Measurements from ENCODE around the gene OXGR1. TPM values are rescaled to one million over a fixed set of nuclear protein-coding genes. Genes with fewer than 3 reads are reported as not detected.
A peak's percentile ranks its signal among the peaks of the same experiment; 100 is the strongest.

Gene OXGR1
- total RNA-seq, 1 donor from 2014 or later = 0.88 TPM

- peak overlapping the region; percentile 59 for H3K4me3 ChIP-seq
- peaks cover 14% of the 10 kb centered on the region for H3K4me1 ChIP-seq
- peaks cover 11% of the 10 kb centered on the region for H3K27me3 Mint-ChIP-seq (ENCODE audit: insufficient read depth, low read depth)
- H3K27me3 ChIP-seq = peaks cover 57% of the 10 kb centered on the region
- DNase-seq (ENCODE audit: low spot score) = peak; percentile 35
- H3K9me3 Mint-ChIP-seq = no peaks in the 10 kb centered on the region
- H3K27ac ChIP-seq = no peak overlapping the region
- H4K20me1 ChIP-seq (ENCODE audit: low read depth) = no peaks in the 10 kb centered on the region
- no peaks in the 10 kb centered on the region for H3F3A ChIP-seq (ENCODE audit: low read depth)
- TF ChIP-seq EZH2phosphoT487 (IDR thresholded peaks at IDR 0.05) = no peak
- TF ChIP-seq CTCF (IDR thresholded peaks at IDR 0.05) = no peak
- TF ChIP-seq EZH2 (IDR thresholded peaks at IDR 0.05) = no peak
- H3K27ac Mint-ChIP-seq = no peak overlapping the region
- no peaks in the 10 kb centered on the region for H3K36me3 ChIP-seq
- H3K4me2 ChIP-seq = peak overlapping the region; percentile 83
- no peaks in the 10 kb centered on the region for H3K79me2 ChIP-seq (ENCODE audit: low read depth)
- H2AFZ ChIP-seq (replicated peaks) = peak overlapping the region; percentile 95
- peaks cover 14% of the 10 kb centered on the region for H3K4me1 Mint-ChIP-seq
- H3K4me3 Mint-ChIP-seq = peak overlapping the region; percentile 69
- H3K9ac ChIP-seq = no peak overlapping the region
- no peaks in the 10 kb centered on the region for H3K9me3 ChIP-seq (ENCODE audit: low read depth)
- no peaks in the 10 kb centered on the region for H3K36me3 Mint-ChIP-seq
These were observed 651 bp downstream of the OXGR1 start for GRCh38 chr13:96993634-96994016.

- no peak overlapping the region for H3K4me2 ChIP-seq
- Mint-ChIP-seq H3K36me3 (no peaks in the 10 kb centered on the region), H3K27me3 (ENCODE audit: insufficient read depth, low read depth) (peaks cover 11% of the 10 kb centered on the region), H3K27ac (no peak overlapping the region), H3K4me1 (peaks cover 14% of the 10 kb centered on the region), H3K4me3 (no peak overlapping the region), H3K9me3 (no peaks in the 10 kb centered on the region)
- no peaks in the 10 kb centered on the region for H4K20me1 ChIP-seq (ENCODE audit: low read depth)
- H3K4me1 ChIP-seq = peaks cover 14% of the 10 kb centered on the region
- H3F3A ChIP-seq (ENCODE audit: low read depth) = no peaks in the 10 kb centered on the region
- no peak overlapping the region for H3K4me3 ChIP-seq
- DNase-seq (ENCODE audit: low spot score) = no peak
- no peak overlapping the region for H3K27ac ChIP-seq
- H3K9ac ChIP-seq = no peak overlapping the region
- H3K9me3 ChIP-seq (ENCODE audit: low read depth) = no peaks in the 10 kb centered on the region
- no peaks in the 10 kb centered on the region for H3K36me3 ChIP-seq
- no peaks in the 10 kb centered on the region for H3K79me2 ChIP-seq (ENCODE audit: low read depth)
- TF ChIP-seq CTCF (IDR thresholded peaks at IDR 0.05) (no peak), EZH2phosphoT487 (IDR thresholded peaks at IDR 0.05) (no peak), EZH2 (IDR thresholded peaks at IDR 0.05) (no peak)
- H2AFZ ChIP-seq (replicated peaks) = no peak overlapping the region
- peaks cover 48% of the 10 kb centered on the region for H3K27me3 ChIP-seq
These were observed 1.6 kb downstream of the OXGR1 start for GRCh38 chr13:96992633-96993032.

GRCh38 chr13:96991072-96991471 lies 3.2 kb downstream of the OXGR1 start:
- Histone ChIP-seq H3K4me1 (peaks cover 14% of the 10 kb centered on the region), H3K27ac (no peak overlapping the region), H3K4me3 (no peak overlapping the region), H3K9me3 (ENCODE audit: low read depth) (no peaks in the 10 kb centered on the region), H3F3A (ENCODE audit: low read depth) (no peaks in the 10 kb centered on the region), H3K36me3 (no peaks in the 10 kb centered on the region), H2AFZ (replicated peaks) (no peak overlapping the region), H3K9ac (no peak overlapping the region), H4K20me1 (ENCODE audit: low read depth) (no peaks in the 10 kb centered on the region), H3K79me2 (ENCODE audit: low read depth) (no peaks in the 10 kb centered on the region), H3K27me3 (peaks cover 32% of the 10 kb centered on the region), H3K4me2 (no peak overlapping the region)
- TF ChIP-seq CTCF (IDR thresholded peaks at IDR 0.05) (no peak), EZH2 (IDR thresholded peaks at IDR 0.05) (no peak), EZH2phosphoT487 (IDR thresholded peaks at IDR 0.05) (no peak)
- Mint-ChIP-seq H3K4me1 (peaks cover 14% of the 10 kb centered on the region), H3K4me3 (no peak overlapping the region), H3K9me3 (no peaks in the 10 kb centered on the region), H3K27me3 (ENCODE audit: insufficient read depth, low read depth) (peaks cover 11% of the 10 kb centered on the region), H3K36me3 (no peaks in the 10 kb centered on the region), H3K27ac (no peak overlapping the region)
- no peak for DNase-seq (ENCODE audit: low spot score)
